Endodermal cell (in vitro differentiated cells): Measurements from ENCODE around the gene CBX2. TPM values are rescaled to one million over a fixed set of nuclear protein-coding genes. Genes with fewer than 3 reads are reported as not detected.

ENCODE experiments used
- DNase-seq: peaks from one replicate; pipeline ENCODE4 v3.0.0-alpha.2; 2017
- H3K27ac ChIP-seq: 2 replicates; pipeline ENCODE4 v1.5.1; 2013; ENCODE audit warnings: mild to moderate bottlenecking, low read depth, low read length, moderate library complexity
- H3K27me3 ChIP-seq: 2 replicates; pipeline ENCODE4 v1.6.1; 2013; ENCODE audit warnings: mild to moderate bottlenecking, low read length, moderate library complexity; ENCODE audit not compliant: insufficient read depth, control insufficient read depth, poor library complexity, severe bottlenecking
- H3K36me3 ChIP-seq: 2 replicates; pipeline ENCODE4 v1.7.0; 2013; ENCODE audit warnings: mild to moderate bottlenecking, low read length, moderate library complexity; ENCODE audit not compliant: control insufficient read depth, insufficient read depth
- H3K4me1 ChIP-seq: one replicate; pipeline ENCODE4 v1.7.0; 2013; ENCODE audit warnings: low read length; ENCODE audit not compliant: control insufficient read depth, insufficient read depth
- H3K4me3 ChIP-seq: 2 replicates; pipeline ENCODE4 v1.5.1; 2013; ENCODE audit warnings: mild to moderate bottlenecking, low read length, moderate library complexity
- H3K9ac ChIP-seq: 2 replicates; pipeline ENCODE4 v1.6.1; 2013; ENCODE audit warnings: mild to moderate bottlenecking, low read length, moderate library complexity; ENCODE audit not compliant: poor library complexity, severe bottlenecking; ENCODE audit errors: extremely low read depth
- H3K9me3 ChIP-seq: 2 replicates; pipeline ENCODE4 v1.6.1; 2013; ENCODE audit warnings: mild to moderate bottlenecking, low read length, moderate library complexity; ENCODE audit not compliant: control insufficient read depth
- H3K27ac Mint-ChIP-seq: 2 replicates; pipeline ENCODE4 v1.8.0; 2020; ENCODE audit warnings: mixed read lengths
- H3K27me3 Mint-ChIP-seq: 2 replicates; pipeline ENCODE4 v1.8.0; 2021; ENCODE audit warnings: mild to moderate bottlenecking, mixed read lengths; ENCODE audit not compliant: insufficient read depth
- H3K36me3 Mint-ChIP-seq: 2 replicates; pipeline ENCODE4 v1.8.0; 2020; ENCODE audit warnings: low read depth, mixed read lengths
- H3K4me1 Mint-ChIP-seq: 2 replicates; pipeline ENCODE4 v1.8.0; 2020; ENCODE audit warnings: mixed read lengths
- H3K4me3 Mint-ChIP-seq: 2 replicates; pipeline ENCODE4 v1.8.0; 2020; ENCODE audit warnings: mild to moderate bottlenecking, moderate library complexity, mixed read lengths
- H3K9me3 Mint-ChIP-seq: 2 replicates; pipeline ENCODE4 v1.8.0; 2020; ENCODE audit warnings: mild to moderate bottlenecking, mixed read lengths
- WGBS, 2 experiments: methylation state at CpG; one replicate each; pipeline versions ENCODE4 v1.1.5 to v1.1.7; 2013; ENCODE audit warnings: missing lambda C conversion rate in 2 of 2, mixed read lengths in 1 of 2; ENCODE audit not compliant: insufficient coverage in 1 of 2, insufficient read length in 1 of 2; 5-methylcytosine and 5-hydroxymethylcytosine counted together
- total RNA-seq, 2 donors: library from RNA; stranded (reverse); fragmentation: NEBNext Ultra II Directional in 1 of 2; extraction: Animal tissue kit (Norgen Biotek cat#: 25700) in 1 of 2; gene quantifications; 2 replicates in 1 of 2; 3 replicates in 1 of 2; pipeline ENCODE4 v1.2.1, GENCODE V29; 2021
- TF ChIP-seq, protein P1 (sequence below): fragments of 200-600 bp; sonication (generic); conservative IDR thresholded peaks from 2 replicates; pipeline ENCODE4 v1.5.0; 2021; ENCODE audit warnings: antibody characterized with exemption, mild to moderate bottlenecking

CBX2 gene
- total RNA-seq, 2 donors from 2014 or later: 75.0 to 78.6 TPM

- H3K9me3 Mint-ChIP-seq: no peaks in the 10 kb centered on the region
- TF ChIP-seq, protein P1, sequence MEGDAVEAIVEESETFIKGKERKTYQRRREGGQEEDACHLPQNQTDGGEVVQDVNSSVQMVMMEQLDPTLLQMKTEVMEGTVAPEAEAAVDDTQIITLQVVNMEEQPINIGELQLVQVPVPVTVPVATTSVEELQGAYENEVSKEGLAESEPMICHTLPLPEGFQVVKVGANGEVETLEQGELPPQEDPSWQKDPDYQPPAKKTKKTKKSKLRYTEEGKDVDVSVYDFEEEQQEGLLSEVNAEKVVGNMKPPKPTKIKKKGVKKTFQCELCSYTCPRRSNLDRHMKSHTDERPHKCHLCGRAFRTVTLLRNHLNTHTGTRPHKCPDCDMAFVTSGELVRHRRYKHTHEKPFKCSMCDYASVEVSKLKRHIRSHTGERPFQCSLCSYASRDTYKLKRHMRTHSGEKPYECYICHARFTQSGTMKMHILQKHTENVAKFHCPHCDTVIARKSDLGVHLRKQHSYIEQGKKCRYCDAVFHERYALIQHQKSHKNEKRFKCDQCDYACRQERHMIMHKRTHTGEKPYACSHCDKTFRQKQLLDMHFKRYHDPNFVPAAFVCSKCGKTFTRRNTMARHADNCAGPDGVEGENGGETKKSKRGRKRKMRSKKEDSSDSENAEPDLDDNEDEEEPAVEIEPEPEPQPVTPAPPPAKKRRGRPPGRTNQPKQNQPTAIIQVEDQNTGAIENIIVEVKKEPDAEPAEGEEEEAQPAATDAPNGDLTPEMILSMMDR: no peak
- DNase-seq: no peak
Measured at GRCh38 chr17:79761894-79762589, 15.9 kb upstream of the CBX2 start.

DNA sequence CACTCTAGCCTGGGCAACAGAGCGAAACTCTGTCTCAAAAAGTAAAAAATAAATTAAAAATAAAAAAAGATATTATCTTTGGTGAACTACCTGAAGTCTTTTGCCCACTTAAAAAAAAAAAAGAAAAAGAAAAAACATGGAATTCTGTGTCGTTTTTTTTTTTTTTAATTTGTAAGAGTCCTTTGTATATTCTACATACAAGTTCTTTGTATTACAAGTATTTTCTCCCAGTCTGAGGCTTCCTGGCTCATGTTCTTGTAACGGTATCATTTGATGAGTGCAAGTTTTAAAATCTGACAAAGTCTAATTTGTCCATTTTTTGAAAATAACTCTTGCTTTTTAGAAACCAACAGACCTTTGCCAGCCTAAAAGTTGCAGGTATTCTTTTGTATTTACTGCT is 12.2 kb upstream of the CBX2 start:
- Mint-ChIP-seq H3K4me1 (no peaks in the 10 kb centered on the region), H3K9me3 (peaks cover 1% of the 10 kb centered on the region)
- WGBS, 2 experiments: 100% methylated on average over 1 of the region's 3 CpGs

More at GRCh38 chr17:79761894-79762589, 15.9 kb upstream of the CBX2 start:
- Histone ChIP-seq H3K36me3 (no peaks in the 10 kb centered on the region), H3K9ac (no peak overlapping the region), H3K9me3 (no peaks in the 10 kb centered on the region), H3K4me3 (no peak overlapping the region), H3K4me1 (no peaks in the 10 kb centered on the region), H3K27ac (no peak overlapping the region), H3K27me3 (no peaks in the 10 kb centered on the region)
- no peaks in the 10 kb centered on the region for H3K36me3 Mint-ChIP-seq
- no peak overlapping the region for H3K4me3 Mint-ChIP-seq
- H3K27ac Mint-ChIP-seq: no peak overlapping the region
- H3K4me1 Mint-ChIP-seq: no peaks in the 10 kb centered on the region
- 91 to 92% methylated on average over 12 to 16 of the region's 19 CpGs for WGBS, 2 experiments
- H3K27me3 Mint-ChIP-seq: peaks cover 2% of the 10 kb centered on the region

GRCh38 chr17:79769570-79770506 is 8.1 kb upstream of the CBX2 start:
- Histone ChIP-seq H3K4me1 (no peaks in the 10 kb centered on the region), H3K36me3 (no peaks in the 10 kb centered on the region), H3K27ac (no peak overlapping the region), H3K9ac (no peak overlapping the region), H3K4me3 (no peak overlapping the region), H3K9me3 (no peaks in the 10 kb centered on the region), H3K27me3 (no peaks in the 10 kb centered on the region)
- Mint-ChIP-seq H3K36me3 (no peaks in the 10 kb centered on the region), H3K4me3 (no peak overlapping the region), H3K27me3 (peaks cover 7% of the 10 kb centered on the region), H3K27ac (no peak overlapping the region), H3K9me3 (peaks cover 1% of the 10 kb centered on the region), H3K4me1 (peaks cover 3% of the 10 kb centered on the region)
- TF ChIP-seq, protein P1: no peak
- 92 to 94% methylated on average over 24 to 28 of the region's 28 CpGs for WGBS, 2 experiments
- DNase-seq: no peak

More for the DNA sequence above, 12.2 kb upstream of the CBX2 start:
- no peaks in the 10 kb centered on the region for H3K9me3 ChIP-seq
- no peaks in the 10 kb centered on the region for H3K36me3 ChIP-seq
- H3K4me3 ChIP-seq: no peak overlapping the region
- TF ChIP-seq, protein P1: no peak
- no peak overlapping the region for H3K27ac ChIP-seq
- H3K36me3 Mint-ChIP-seq: no peaks in the 10 kb centered on the region
- no peaks in the 10 kb centered on the region for H3K4me1 ChIP-seq
- DNase-seq: no peak
- H3K27ac Mint-ChIP-seq: no peak overlapping the region
- H3K27me3 Mint-ChIP-seq: peaks cover 4% of the 10 kb centered on the region
- H3K9ac ChIP-seq: no peak overlapping the region
- no peaks in the 10 kb centered on the region for H3K27me3 ChIP-seq
- H3K4me3 Mint-ChIP-seq: no peak overlapping the region
